ENCODE measurements around the gene BHLHA15. TPM values are rescaled to one million over a fixed set of nuclear protein-coding genes. Genes with fewer than 3 reads are reported as not detected.

BHLHA15 gene
- polyA plus RNA-seq, 1 of the 3 experiments (the other 2 are of a cell fraction): 0.10 TPM

DNA sequence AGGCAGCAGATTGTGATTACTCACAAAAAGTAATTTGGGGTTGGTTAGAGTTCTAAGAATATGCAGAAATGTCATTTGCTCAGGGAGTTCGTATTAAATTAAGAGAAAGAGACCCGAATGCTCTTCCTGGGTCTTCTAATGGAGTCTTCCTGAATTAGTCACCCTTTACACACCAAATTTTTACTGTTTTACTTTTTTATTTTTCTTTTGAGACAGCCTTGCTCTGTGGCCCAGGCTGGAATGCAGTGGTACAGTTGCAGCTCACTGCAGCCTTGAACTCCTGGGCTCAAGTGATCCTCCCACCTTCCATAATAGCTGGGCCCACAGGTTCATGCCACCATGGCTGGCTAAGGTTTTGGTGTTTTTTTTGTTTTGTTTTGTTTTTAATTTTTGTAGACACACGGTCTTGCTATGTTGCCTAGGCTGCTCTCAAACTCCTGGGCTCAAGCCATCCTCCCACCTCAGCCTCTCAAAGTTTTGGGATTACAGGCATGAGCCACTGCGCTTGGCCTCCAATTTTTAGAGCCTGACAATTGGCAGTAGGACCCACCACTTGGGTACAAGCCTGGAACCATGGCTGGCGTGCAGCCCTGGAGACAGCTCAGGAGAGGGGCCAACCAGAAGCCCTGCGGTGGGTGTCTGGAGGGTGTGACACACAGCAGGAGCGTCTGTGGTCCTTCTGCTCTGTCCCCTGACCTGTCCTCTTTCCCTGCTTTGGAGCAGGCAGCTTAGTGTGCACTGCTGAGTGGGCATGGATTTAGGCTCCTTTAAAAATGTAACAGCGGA is 16.4 kb upstream of the BHLHA15 start:
- 95% methylated on average over 8 of the region's 8 CpGs for WGBS (ENCODE audit: low lambda C conversion rate)
- Histone ChIP-seq H3K27me3 (ENCODE audit: insufficient read depth) (no peaks in the 10 kb centered on the region), H3K9me2 (no peaks in the 10 kb centered on the region), H4K20me1 (ENCODE audit: insufficient read depth) (no peaks in the 10 kb centered on the region), H3K4me2 (no peak overlapping the region), H3K4me3 (ENCODE audit: low read depth in 2 of 2, low read length in 1 of 2) (no peak overlapping the region), H3K4me1 (ENCODE audit: control insufficient read depth in 1 of 2, insufficient read depth in 2 of 2, low read depth in 1 of 2, low read length in 1 of 2) (no peaks in the 10 kb centered on the region), H3K36me3 (replicated peaks in 1 of 2; ENCODE audit: control insufficient read depth in 1 of 2, insufficient read depth in 2 of 2, low read length in 1 of 2) (peaks cover 29 to 34% of the 10 kb centered on the region in 2 experiments), H3F3A (replicated peaks; ENCODE audit: insufficient read depth) (no peaks in the 10 kb centered on the region), H3K79me2 (ENCODE audit: insufficient read depth) (no peaks in the 10 kb centered on the region), H3K9me3 (no peaks in the 10 kb centered on the region), H3K27ac (ENCODE audit: low read depth in 2 of 2, low read length in 1 of 2) (no peak overlapping the region; a peak in 1 of 4 replicates), H2AFZ (ENCODE audit: low read depth) (no peak overlapping the region), H3K9ac (no peak overlapping the region)
- ChIA-PET POLR2A (no interaction called here), CTCF (interaction anchor here (1.2 to 1.9 kb wide), 4 partner anchors 9 to 174 kb away, joined by 3 to 6 read pairs (median 5); no protein-coding TSS in a partner anchor)
- no peak for DNase-seq
- TF ChIP-seq CHD2 (IDR thresholded peaks at IDR 0.05; ENCODE audit: low read length, partially characterized antibody) (no peak), TEAD4 (IDR thresholded peaks at IDR 0.05; ENCODE audit: borderline replicate concordance, insufficient read depth) (no peak), GATA2 (CRISPR knock-in tag; IDR thresholded peaks at IDR 0.05) (no peak), EP300 (IDR thresholded peaks at IDR 0.05; ENCODE audit: borderline replicate concordance in 1 of 2, low read depth in 1 of 2, low read length in 1 of 2) (no peak)
- TF ChIP-seq, protein P1, sequence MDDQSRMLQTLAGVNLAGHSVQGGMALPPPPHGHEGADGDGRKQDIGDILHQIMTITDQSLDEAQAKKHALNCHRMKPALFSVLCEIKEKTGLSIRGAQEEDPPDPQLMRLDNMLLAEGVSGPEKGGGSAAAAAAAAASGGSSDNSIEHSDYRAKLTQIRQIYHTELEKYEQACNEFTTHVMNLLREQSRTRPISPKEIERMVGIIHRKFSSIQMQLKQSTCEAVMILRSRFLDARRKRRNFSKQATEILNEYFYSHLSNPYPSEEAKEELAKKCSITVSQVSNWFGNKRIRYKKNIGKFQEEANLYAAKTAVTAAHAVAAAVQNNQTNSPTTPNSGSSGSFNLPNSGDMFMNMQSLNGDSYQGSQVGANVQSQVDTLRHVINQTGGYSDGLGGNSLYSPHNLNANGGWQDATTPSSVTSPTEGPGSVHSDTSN (IDR thresholded peaks at IDR 0.05): no peak
- TF ChIP-seq, protein P2, sequence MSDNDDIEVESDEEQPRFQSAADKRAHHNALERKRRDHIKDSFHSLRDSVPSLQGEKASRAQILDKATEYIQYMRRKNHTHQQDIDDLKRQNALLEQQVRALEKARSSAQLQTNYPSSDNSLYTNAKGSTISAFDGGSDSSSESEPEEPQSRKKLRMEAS (IDR thresholded peaks at IDR 0.05; ENCODE audit: low read depth): no peak

DNA sequence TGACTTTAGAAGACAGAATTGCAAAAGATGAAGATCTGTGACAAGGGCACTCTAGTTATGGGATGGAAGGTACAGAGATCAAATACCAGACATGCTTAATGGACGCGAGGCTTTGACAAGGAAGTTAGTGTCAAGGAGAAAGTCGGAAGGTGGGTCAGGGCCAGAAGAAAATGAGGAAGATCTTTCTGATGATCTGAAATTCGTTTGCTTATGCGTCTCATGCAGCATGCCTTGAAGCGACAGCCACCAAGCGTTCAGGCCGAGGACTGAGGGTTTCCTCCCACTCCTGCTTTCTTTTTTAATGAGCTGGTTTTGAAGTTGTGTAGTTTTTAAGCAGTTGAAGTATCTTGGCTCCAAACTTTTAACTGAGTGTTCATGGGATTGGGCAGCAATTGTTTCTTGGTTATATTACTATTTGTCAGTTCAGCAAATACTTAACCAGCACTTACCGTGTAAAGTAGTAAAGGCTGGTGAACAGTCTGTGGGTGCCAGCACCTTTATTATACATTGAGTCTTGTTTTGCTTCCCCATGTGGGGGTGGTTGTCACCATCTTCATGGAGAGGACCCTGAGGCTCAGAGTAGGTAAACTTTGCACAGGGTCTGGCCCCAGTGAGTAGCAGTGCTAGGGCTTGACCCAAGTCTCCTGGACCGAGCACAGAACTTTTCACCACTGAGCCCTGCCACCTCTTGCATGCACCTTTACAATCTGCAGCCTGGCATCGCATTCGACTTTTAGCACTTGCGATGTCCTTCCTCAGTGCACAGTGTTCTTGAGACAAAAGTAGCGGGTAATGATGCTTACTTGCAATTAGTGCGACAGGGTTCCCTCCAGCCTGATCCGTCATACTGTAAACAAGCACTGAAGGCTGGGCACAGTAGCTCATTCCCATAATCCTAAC is 14.3 kb upstream of the BHLHA15 start:
- Histone ChIP-seq H3K9me2 (no peaks in the 10 kb centered on the region), H3K79me2 (ENCODE audit: insufficient read depth) (no peaks in the 10 kb centered on the region; the same call in 1 of the 2 replicates), H3K27me3 (ENCODE audit: insufficient read depth) (no peaks in the 10 kb centered on the region), H3K36me3 (replicated peaks in 1 of 2; ENCODE audit: control insufficient read depth in 1 of 2, insufficient read depth in 2 of 2, low read length in 1 of 2) (peaks cover 21 to 25% of the 10 kb centered on the region in 2 experiments), H2AFZ (ENCODE audit: low read depth) (no peak overlapping the region), H3K27ac (ENCODE audit: low read depth in 2 of 2, low read length in 1 of 2) (no peak overlapping the region), H3K4me1 (ENCODE audit: control insufficient read depth in 1 of 2, insufficient read depth in 2 of 2, low read depth in 1 of 2, low read length in 1 of 2) (no peaks in the 10 kb centered on the region), H3K4me3 (ENCODE audit: low read depth in 2 of 2, low read length in 1 of 2) (no peak overlapping the region), H3K9me3 (no peaks in the 10 kb centered on the region), H4K20me1 (ENCODE audit: insufficient read depth) (no peaks in the 10 kb centered on the region), H3K9ac (no peak overlapping the region), H3F3A (replicated peaks; ENCODE audit: insufficient read depth) (no peaks in the 10 kb centered on the region), H3K4me2 (no peak overlapping the region)
- WGBS (ENCODE audit: low lambda C conversion rate): 92% methylated on average over 16 of the region's 16 CpGs
- POLR2A ChIA-PET: no interaction called here
- CTCF ChIA-PET: interaction anchor here (1.0 to 2.6 kb wide), 2 partner anchors 29 to 175 kb away, joined by 3 to 11 read pairs; no protein-coding TSS in a partner anchor
- DNase-seq: no peak
- TF ChIP-seq MEF2A (IDR thresholded peaks at IDR 0.05; ENCODE audit: borderline replicate concordance, low read depth): no peak
- no peak for TF ChIP-seq GATA2 (CRISPR knock-in tag; IDR thresholded peaks at IDR 0.05)
- TF ChIP-seq TEAD4 (IDR thresholded peaks at IDR 0.05; ENCODE audit: borderline replicate concordance, insufficient read depth): no peak
- no peak for TF ChIP-seq RAD21 (IDR thresholded peaks at IDR 0.05; ENCODE audit: low read length)
- TF ChIP-seq, protein P3, sequence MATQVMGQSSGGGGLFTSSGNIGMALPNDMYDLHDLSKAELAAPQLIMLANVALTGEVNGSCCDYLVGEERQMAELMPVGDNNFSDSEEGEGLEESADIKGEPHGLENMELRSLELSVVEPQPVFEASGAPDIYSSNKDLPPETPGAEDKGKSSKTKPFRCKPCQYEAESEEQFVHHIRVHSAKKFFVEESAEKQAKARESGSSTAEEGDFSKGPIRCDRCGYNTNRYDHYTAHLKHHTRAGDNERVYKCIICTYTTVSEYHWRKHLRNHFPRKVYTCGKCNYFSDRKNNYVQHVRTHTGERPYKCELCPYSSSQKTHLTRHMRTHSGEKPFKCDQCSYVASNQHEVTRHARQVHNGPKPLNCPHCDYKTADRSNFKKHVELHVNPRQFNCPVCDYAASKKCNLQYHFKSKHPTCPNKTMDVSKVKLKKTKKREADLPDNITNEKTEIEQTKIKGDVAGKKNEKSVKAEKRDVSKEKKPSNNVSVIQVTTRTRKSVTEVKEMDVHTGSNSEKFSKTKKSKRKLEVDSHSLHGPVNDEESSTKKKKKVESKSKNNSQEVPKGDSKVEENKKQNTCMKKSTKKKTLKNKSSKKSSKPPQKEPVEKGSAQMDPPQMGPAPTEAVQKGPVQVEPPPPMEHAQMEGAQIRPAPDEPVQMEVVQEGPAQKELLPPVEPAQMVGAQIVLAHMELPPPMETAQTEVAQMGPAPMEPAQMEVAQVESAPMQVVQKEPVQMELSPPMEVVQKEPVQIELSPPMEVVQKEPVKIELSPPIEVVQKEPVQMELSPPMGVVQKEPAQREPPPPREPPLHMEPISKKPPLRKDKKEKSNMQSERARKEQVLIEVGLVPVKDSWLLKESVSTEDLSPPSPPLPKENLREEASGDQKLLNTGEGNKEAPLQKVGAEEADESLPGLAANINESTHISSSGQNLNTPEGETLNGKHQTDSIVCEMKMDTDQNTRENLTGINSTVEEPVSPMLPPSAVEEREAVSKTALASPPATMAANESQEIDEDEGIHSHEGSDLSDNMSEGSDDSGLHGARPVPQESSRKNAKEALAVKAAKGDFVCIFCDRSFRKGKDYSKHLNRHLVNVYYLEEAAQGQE (IDR thresholded peaks at IDR 0.05; ENCODE audit: low read depth, low read length): no peak
- TF ChIP-seq, protein P2 (IDR thresholded peaks at IDR 0.05; ENCODE audit: low read depth): no peak
- TF ChIP-seq EP300 (IDR thresholded peaks at IDR 0.05; ENCODE audit: borderline replicate concordance in 1 of 2, low read depth in 1 of 2, low read length in 1 of 2): no peak
- TF ChIP-seq FOXJ3 (CRISPR knock-in tag; IDR thresholded peaks at IDR 0.05): no peak
- TF ChIP-seq, protein P1 (IDR thresholded peaks at IDR 0.05): no peak
- no peak for TF ChIP-seq NRF1 (IDR thresholded peaks at IDR 0.05; ENCODE audit: low read depth, low read length)
- TF ChIP-seq JUND (IDR thresholded peaks at IDR 0.05): no peak
- TF ChIP-seq, protein P4, sequence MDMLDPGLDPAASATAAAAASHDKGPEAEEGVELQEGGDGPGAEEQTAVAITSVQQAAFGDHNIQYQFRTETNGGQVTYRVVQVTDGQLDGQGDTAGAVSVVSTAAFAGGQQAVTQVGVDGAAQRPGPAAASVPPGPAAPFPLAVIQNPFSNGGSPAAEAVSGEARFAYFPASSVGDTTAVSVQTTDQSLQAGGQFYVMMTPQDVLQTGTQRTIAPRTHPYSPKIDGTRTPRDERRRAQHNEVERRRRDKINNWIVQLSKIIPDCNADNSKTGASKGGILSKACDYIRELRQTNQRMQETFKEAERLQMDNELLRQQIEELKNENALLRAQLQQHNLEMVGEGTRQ (IDR thresholded peaks at IDR 0.05; ENCODE audit: borderline replicate concordance, low read depth, low read length): no peak

All from SK-N-SH (cell line).